NCI-H526 treated with DMSO at 0.1 percent for 48 hours (cell line): ENCODE measurements around the gene PNCK.
A peak's percentile ranks its signal among the peaks of the same experiment; 100 is the strongest.
"Not testable (repeated sequence)": the region's sequence is repeated elsewhere in the genome, so short reads cannot be mapped to it uniquely, and the experiment has no call there.

Source experiments
- DNase-seq: peaks from one replicate; lab custom pipeline; 2025; lab: John Stamatoyannopoulos, UW

The PNCK gene

DNA sequence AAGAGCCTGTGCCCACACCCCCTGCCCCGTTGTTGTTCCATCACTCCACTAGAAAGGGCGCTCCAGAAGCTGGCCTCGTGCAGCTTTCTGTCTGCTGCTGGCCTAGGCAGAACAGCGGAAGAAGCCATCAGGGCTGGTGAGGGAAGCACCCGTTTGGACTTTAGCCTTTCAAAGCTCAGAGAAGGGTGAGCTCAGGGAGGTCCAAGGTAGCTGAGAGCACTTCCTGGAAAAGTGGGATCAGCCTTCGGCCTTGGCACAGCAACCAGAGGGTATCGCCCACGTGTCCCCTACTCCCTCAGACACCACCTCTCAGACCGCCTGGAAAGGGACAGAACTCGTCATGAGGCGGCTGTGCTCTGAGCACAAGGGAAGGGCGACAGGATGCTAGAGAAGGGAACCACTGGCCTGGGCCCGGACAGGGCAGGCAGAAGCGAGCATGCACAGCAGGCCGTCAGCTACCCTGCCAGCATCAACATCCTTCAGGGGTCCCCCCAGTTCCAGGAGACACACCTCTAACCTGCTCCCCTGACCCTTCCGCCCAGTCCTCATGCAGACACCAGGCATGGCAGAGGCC lies 25.7 kb upstream of the PNCK start:
- DNase-seq = not testable (repeated sequence)

- no peak for DNase-seq
These were observed 24.6 kb upstream of the PNCK start for GRCh38 chrX:153697924-153698865.

DNA sequence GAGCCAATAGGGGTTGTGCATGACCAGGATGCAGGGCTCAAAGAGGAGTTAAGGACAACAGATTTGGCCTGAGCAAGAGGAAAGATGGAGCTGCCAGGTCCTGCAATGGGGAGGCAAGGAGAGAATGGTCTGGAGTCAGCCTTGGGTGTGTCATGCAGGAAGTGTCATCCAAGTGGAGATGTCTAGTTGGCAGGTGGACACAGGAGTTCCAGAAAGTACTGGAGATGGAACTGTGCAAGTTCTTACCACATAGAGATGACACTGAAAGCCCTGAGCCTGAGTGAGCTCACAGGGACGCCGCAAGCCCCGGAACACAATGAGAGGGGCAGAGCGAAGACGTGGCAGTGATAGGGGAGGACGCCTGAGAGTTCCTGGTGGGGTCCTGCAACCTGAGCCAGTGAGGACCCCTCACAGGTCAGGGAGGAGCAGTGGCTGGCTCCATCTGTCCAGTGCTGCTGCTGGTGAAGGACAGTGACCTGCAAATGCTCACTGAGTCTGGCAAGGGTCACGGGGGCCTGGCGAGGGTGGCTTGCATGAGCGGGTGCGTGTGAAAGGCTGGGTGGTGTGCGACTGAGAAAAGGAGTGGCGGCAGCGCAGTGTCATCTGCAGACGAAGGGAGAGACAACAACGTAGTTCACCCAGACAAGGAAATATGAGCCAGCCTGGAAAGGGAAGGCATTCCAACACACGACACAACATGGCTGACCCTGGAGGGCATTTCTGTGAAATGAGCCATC lies 23.5 kb upstream of the PNCK start:
- DNase-seq = not testable (repeated sequence)

- DNase-seq = not testable (repeated sequence)
These were observed 22.9 kb upstream of the PNCK start for GRCh38 chrX:153696538-153696937.

DNA sequence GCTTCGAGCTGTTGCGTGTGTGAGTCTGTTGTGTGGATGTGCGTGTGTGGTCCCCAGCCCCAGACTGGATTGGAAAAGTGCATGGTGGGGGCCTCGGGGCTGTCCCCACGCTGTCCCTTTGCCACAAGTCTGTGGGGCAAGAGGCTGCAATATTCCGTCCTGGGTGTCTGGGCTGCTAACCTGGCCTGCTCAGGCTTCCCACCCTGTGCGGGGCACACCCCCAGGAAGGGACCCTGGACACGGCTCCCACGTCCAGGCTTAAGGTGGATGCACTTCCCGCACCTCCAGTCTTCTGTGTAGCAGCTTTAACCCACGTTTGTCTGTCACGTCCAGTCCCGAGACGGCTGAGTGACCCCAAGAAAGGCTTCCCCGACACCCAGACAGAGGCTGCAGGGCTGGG lies 22.5 kb upstream of the PNCK start:
- no peak for DNase-seq

GRCh38 chrX:153694687-153695270 lies 21.2 kb upstream of the PNCK start:
- DNase-seq = no peak

GRCh38 chrX:153694256-153694655 lies 20.6 kb upstream of the PNCK start:
- DNase-seq = not testable (repeated sequence)

- no peak for DNase-seq
These were observed 19.8 kb upstream of the PNCK start for GRCh38 chrX:153693216-153694086.

DNA sequence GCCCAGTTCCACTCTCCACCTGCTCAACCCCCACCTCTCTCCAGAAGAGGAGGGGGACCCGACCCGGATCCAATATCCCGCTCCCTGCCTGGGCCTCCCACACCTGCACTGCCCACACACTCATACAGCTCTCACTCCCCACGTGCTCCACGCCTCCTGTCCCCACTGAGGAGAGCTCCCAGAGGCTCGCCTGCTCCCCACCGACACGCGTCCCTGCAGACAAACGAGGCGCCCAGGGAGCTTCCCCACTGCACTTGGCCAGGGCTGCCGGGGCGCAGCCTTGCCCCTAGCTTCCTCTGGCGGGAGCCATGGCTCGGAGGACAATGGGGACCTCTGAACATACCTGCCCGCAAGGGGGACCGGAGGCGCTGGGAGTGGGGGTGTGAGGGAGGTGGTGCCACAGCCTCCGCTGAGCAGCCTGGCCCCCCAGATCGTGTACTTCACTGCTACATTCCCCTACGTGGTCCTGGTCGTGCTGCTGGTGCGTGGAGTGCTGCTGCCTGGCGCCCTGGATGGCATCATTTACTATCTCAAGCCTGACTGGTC lies 19.1 kb upstream of the PNCK start:
- DNase-seq = no peak

DNA sequence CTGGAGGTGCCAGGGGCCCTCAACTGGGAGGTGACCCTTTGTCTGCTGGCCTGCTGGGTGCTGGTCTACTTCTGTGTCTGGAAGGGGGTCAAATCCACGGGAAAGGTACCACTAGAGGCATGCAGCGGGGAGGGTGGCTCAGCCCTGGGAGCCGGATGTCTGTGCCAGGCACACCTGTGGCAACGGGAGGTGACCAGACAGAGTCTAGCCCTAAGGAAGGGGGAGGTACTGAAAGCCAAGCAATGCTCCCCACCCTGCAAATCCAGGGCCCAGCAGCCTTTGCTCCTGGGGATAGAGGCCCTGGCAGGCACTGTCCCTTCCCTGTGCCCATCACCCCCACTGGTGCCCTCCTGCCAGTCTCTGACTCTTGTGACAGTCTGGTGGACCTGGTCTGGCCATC lies 18.4 kb upstream of the PNCK start:
- no peak for DNase-seq

DNA sequence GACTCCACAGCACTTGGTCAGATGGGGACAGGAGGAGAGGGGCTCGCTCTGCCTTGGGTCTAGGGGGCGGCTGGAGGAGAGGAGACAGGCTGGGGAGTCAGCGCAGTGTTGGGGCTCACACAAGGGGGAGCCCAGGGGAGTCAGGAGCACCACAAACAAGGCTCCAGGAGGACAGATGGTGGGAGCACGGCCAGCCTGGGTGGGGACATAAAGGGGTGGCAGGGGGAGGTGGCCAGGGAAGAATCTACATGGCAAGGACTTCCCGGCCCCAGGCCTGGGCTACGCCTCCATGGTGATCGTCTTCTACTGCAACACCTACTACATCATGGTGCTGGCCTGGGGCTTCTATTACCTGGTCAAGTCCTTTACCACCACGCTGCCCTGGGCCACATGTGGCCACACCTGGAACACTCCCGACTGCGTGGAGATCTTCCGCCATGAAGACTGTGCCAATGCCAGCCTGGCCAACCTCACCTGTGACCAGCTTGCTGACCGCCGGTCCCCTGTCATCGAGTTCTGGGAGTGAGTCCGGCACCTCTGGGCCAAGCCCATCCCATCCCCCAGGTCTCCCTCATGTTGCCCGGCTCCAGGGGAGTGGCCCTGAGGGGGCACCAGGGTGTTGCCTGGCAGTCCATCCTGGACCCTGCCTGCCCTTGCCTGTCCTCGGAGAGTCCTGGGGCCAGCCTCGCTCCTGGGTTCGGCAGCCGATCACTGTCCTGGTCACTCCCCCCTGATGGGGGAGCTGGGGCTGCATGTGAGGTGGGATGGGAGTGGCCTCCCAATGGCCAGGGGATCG lies 17.6 kb upstream of the PNCK start:
- not testable (repeated sequence) for DNase-seq

DNA sequence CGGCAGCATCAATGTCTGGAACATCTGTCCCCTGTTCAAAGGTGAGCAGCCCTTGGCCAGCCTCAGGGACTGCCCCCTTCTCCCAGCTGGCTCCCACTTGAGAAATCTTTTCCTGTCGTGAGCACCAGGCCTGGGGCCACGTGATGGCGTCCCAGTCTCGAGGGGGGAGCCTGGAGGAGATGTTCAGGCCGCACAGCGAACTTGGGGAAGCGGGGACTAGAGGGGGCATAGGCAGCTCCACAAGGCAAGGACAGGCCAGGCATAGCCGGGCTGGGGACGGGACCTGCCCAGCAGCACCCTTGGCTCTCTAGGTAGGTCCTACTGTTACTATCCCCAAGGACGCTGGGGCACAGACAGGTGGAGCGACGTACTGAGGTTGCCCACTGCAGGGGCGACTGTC lies 16.9 kb upstream of the PNCK start:
- no peak for DNase-seq

DNA sequence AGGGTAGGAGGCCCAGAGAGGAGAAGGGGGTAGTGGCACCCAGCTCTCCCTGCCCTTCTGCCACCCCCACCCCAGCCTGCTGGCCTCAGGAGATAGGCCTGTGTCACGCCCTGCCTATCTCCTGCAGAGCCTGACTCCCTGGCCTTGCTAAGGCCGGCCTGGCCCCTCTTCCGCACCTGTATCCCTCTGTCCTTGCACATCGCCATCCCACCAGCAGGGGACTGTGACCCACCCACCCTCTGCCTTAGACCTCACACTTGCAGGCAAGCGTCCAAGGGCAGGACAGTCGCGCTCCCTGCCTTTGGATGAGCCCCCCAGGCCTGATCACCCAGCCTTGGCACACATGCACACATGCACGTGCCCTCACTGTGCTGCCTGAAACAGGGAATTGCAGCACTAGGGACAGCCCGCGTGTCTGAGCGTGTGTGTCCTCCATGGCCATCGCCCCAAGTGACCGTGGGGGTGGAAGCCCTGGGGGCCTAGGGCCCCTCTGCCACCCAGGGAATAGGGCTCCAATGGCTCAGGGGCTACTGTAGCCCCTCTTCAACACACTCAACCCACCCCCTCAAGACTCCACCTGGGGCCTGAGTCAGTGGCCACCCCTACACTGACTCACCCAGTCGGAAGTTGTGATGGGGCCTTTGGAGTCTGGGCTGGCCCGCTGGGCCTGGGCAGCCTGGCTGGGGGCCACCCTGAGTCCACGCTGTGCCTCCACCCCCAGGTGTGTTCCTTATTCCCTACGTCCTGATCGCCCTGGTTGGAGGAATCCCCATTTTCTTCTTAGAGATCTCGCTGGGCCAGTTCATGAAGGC lies 16.2 kb upstream of the PNCK start:
- no peak for DNase-seq

- no peak for DNase-seq
These were observed 15.4 kb upstream of the PNCK start for GRCh38 chrX:153688911-153689590.

- no peak for DNase-seq
These were observed 14.9 kb upstream of the PNCK start for GRCh38 chrX:153688506-153688905.

DNA sequence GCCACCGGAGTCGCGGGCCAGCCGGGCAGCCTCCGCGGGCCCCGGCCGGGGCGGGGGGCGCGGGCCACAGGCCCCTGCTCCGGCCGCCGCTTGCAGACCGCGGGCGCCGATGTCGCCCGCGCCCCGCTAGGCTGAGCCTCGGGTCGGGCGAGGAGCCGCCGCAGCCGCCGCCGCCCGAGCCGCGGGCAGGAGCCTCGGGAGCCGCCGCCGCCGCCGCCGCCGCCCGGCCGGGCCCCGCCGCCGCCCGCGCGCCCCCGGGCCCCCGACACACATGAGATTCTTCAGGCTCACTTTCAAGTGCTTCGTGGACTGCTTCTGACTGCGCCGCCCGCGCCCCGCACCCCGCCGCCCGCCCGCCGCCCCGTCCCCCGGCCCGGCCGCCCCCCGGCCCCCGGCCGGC lies 14.5 kb upstream of the PNCK start:
- DNase-seq = no peak

- DNase-seq = peak; percentile 57
These were observed 13.8 kb upstream of the PNCK start, which contains the start of gene SLC6A8 for GRCh38 chrX:153687121-153688039. Gene SLC6A8, plus strand, starts transcription at chrX:153687926. Its CDS starts 649 bp downstream, at chrX:153688575.

DNA sequence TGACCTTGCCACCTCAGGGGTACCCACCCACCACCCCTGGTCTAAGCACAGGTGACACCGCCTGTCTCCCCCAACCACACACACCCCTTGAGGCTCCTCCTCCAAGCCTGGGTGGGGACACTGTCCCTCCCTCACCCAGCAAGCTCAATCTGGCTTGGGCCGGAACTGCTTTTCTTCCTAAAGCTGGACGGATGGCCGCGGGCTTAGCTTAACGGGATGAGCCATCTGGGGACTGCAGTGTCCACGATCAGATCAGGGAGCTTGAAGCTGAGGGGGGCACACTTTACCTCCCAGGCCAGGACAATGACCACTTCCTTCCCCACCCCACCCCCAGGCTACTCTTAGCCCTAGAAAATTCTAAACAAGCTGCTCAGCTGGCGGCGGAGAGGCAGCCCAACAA lies 13.1 kb upstream of the PNCK start:
- no peak for DNase-seq
